ENCODE measurements around the gene TSNAX.
"Not testable (repeated sequence)": the region's sequence is repeated elsewhere in the genome, so short reads cannot be mapped to it uniquely, and the experiment has no call there.

The TSNAX gene

DNA sequence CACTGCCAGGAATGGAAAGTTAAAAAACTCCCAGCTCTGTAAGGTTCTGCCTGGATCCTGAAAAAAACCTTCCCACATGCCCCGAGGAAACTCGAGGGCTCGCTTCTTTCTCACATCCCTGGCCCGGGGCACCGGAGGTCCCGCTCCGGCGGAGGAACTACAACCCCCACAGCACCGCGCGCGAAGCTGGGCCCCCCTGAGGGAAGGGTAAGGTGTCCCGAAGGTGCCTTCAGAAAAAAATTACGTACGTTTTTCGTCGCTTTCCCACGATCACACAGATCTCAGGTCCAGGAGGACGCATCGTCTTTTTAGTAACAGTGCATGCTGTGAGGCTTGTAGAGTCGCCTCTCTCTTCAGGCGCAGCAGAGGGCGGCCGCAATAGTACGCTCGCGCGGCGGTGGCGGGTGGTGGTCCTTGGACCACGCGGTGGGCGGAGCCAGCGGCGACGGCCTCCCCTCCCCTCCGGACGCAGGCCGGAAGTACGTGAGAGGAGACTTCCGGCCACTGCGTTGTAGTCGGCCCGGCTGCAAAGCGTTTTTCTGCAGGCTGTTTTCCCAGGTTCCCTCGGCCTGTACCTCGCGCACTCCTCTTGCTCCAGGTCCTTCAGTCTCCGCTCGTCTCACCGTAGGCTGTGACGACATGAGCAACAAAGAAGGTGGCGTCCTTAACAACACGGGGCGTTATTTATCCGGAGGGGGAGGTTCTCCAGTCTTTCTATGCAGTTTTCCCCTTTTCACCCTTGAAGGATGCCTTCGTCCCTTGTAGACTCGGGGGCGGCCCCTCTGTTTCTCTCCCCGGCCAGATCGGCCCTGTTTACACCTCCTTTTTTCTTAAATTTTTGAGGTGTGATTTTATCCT is at the start of gene TSNAX:
Gene TSNAX, plus strand, starts transcription at position 498 of the 858 bp plus-strand sequence. Its CDS starts 142 bp downstream, at position 640.
- DNase-seq, result peak; percentile 69

DNA sequence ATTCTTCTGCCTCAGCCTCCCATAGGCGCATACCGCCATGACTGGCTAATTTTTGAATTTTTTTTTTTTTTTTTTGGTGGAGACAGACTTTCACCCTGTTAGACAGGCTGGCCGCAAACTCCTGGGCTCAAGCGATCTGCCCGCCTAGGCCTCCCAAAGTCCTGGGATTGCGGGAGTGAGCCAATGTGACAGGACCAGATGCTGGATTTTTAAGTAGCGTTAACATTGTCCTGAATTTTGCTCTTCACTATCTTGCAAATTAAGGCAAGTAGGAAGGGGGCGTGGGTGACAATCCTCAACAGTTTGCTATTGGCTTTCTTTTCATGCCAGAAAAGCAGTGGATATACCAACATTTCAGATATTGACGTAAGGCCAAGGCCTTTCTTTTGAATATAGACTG is 49.7 kb upstream of the TSNAX start:
- no peak for DNase-seq

GRCh38 chr1:231480008-231480407 is 48.5 kb upstream of the TSNAX start:
- no peak for DNase-seq

GRCh38 chr1:231481289-231481688 is 47.2 kb upstream of the TSNAX start:
- DNase-seq, result no peak

DNA sequence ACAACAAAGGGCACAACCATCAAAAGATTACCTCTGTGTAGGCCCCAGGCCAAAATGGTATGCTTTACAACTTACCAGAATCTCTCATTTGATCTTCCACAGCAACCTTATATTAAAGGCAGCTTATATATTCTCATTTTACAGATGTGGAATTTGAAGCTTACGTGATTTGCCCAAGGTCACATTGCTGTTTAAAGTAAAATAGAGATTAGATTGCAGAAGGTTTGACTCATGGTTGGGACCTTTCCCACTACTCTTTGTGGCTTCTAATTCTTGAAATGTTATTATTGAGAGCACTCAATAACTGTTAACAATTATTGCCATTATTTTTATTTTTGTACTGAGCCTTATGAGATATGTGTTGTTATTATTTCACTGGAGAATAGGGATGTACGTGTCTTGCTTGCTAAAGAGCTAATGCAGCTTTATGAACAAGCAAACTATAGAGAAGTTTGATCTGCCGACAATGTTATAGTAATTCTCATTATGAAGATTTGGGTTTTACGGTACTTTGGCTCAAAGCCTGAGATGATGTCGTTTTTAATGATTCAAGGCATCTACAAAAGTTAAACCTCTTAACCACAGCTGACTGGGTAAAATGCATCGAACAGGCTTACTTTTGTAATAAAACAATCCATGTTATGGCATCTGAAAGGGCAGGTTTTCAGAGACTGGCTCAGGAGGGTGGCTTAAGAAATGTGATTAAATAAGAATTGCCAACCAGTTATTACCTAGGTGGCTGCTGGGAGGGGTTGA is 43.3 kb upstream of the TSNAX start:
- DNase-seq, result no peak

DNA sequence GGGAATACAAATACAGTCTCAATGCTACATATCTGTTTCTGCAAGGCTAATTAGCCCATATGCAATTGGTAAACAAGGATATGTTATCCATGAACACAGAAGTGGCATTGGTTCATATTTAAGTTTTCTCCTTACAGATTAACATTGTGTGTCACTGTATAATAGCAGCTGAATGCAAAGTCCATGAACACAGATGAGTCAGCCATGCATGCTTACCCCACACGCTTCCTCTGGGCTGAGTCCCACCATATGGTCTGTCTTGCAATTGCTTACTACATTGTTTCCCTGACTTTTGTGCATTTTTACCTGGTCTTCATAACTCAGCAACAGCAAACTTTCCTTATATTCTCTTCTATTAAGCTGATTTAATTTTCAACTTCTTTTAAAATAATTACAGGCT is 41.5 kb upstream of the TSNAX start:
- DNase-seq, result no peak

GRCh38 chr1:231487910-231488309 is 40.6 kb upstream of the TSNAX start:
- no peak for DNase-seq

GRCh38 chr1:231493421-231494185 is 34.9 kb upstream of the TSNAX start:
- DNase-seq, result no peak

DNA sequence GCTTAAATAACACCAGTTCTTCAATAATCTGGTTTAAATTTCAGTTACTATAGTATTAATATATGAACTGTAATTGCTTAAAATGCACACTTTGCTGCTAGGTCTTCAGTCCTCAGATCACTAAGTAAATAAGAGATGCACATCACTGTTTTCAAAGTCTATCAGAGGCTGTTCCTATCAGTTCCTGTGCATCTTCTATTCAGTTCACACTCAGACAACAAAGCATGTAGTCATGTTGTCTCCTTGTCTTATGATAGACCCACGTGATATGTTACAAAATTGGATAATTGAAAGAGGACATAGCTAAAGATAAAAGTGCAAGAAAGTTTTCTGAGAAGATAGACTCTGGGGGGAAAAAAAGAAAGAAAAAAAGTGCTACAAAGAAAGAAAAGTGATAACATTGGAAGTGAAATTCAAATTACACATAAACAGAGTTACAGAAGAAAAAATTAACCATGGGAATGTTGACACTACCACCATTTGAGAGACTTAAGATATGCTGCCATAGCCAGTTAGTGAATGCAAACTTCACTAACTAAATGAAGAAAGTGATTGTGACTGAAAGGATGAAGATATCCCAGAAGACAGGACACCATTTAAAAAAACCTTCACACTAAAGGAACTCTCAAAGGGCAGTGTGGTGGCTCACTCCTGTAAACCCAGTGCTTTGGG is 33.9 kb upstream of the TSNAX start:
- DNase-seq, result no peak

DNA sequence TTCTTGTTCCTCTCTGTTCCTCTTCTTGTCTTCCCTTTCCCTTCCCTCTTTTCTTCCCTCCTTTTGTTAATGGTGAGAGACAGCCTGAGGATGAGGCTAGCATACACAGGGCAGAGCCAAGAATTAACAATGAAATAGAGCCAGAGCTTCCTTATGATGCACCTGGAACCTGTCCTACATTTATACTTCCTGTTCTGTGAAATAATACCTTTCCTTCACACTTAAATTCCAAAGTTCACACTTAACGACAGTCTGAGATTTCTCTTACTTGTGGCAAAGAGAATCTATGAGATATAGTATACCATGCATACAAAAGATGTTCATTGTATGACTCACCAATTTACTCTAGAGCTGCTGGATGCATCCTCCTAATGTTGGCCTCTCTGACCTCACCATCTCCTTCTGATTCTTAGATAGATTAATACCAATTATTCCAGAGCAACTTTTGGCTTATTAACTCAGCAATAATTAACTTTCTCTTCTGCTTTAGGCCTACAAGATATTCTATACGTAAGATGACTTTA is 30.8 kb upstream of the TSNAX start:
- no peak for DNase-seq

DNA sequence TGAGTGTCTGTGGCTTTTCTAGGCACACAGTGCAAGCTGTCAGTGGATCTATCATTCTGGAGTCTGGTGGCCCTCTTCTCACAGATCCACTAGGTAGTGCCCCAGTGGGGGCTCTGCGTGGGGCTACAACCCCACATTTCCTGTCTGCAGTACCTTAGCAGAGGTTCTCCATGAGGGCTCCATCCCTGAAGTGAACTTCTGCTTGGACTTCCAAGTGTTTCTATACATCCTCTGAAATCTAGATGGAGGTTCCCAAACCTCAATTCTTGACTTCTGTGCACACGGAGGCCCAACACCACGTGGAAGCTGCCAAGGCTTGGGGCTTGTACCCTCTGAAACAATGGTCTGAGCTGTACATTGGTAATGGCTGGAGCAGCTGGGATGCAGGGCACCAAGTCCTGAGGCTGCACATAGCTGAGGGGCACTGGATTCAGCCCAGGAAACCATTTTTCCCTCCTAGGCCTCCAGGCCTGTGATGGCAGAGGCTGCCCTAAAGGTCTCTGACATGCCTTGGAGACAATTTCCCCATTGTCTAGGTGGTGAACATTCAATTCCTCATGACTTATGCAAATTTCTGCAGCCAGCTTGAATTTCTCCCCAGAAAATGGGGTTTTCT is 29.2 kb upstream of the TSNAX start:
- DNase-seq, result no peak

DNA sequence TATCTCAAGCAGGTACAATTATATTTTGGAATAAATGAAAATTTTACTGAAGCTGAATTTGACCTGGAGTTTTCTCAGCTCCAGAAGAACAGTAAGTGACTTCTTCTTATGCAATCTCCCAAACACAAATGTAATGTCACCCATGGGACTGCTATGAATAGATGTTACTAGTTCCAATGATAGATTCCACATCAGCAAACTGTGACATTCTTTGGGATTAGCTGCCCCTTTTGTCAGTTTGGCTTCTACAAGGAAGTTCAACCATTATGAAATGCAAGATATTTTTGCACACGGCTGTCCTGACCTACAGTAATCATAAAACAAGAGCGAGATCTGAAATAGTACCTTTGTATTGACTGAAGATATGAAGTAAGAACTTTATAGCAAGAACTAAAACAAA is 27.8 kb upstream of the TSNAX start:
- DNase-seq, result no peak

- DNase-seq, result not testable (repeated sequence)
Observed at GRCh38 chr1:231503168-231503567, 25.3 kb upstream of the TSNAX start.

- no peak for DNase-seq
Observed at GRCh38 chr1:231507476-231508355, 20.8 kb upstream of the TSNAX start.

DNA sequence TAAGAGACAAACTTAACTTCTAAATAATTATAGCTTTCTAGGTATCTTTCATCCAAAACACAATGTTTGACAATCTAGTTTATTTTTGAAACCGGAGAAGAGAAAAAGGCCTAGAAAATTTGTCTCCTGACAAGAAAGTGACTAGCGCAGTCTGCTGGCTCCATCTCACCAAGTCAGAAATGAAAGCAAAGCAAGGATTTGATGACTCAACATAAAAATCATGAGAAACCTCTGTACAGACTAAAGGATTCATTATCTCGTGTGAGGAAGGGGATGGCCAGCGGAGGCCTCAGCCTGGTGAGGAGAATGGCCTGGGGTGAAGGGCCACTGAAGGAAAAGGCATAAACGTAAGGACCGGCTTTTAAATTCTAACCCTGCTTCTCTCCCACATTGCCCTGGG is 20.0 kb upstream of the TSNAX start:
- DNase-seq, result no peak

- no peak for DNase-seq
Observed at GRCh38 chr1:231508941-231509340, 19.5 kb upstream of the TSNAX start.

GRCh38 chr1:231512147-231512698 is 16.2 kb upstream of the TSNAX start:
- no peak for DNase-seq

DNA sequence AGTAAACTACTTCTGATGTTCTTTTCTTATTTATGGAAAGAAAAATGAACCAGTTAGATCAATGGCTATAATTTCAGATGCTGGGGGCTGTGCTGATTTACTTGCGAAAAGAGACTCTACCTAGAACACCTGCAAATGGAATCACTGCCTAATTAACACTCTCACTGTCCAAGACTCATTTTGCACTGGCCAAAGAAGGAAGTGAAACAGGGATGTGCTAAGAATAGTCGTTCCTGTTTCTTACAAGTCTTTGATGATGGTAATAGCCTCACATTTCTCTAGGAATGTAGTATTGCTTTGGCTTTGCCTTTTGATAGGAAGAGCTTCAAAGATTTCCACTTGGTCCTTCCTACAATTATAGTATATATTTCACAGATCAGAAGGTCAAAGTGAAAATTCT is 12.7 kb upstream of the TSNAX start:
- peak; percentile 68 for DNase-seq

- DNase-seq, result no peak
Observed at GRCh38 chr1:231517076-231517475, 11.4 kb upstream of the TSNAX start.

DNA sequence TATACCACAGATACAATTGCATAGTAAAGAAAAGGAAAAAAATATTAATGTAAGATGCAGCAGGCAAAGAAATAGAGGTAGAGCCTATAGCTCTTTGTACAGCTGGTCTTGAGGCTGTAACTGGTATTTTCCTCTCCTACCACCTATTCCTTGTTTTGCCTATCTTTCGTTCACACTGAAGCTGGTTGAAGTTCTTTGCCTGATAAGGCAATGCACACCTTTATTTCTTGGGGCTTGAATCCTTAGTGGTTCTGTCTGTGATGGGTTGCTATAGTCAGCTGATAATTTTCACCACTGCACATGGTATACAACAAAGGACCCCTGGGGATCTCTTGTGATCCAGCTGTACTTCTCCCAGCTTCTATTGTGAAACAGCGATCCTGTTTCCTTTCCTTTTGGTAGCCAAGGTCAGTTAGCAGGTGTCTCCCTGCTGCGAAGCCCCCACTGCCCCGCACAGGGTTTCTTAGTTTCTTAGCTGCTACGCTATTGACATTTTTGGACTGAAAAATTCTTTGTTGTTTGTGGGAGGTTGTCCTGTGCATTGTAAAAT is 9.9 kb upstream of the TSNAX start:
- no peak for DNase-seq

Measured in SIG-M5 (cell line).